ENCODE measurements around the gene SRGAP2C. TPM values are rescaled to one million over a fixed set of nuclear protein-coding genes. Genes with fewer than 3 reads are reported as not detected.

The SRGAP2C gene
- total RNA-seq: 18.0 and 32.5 TPM in 2 replicates

DNA sequence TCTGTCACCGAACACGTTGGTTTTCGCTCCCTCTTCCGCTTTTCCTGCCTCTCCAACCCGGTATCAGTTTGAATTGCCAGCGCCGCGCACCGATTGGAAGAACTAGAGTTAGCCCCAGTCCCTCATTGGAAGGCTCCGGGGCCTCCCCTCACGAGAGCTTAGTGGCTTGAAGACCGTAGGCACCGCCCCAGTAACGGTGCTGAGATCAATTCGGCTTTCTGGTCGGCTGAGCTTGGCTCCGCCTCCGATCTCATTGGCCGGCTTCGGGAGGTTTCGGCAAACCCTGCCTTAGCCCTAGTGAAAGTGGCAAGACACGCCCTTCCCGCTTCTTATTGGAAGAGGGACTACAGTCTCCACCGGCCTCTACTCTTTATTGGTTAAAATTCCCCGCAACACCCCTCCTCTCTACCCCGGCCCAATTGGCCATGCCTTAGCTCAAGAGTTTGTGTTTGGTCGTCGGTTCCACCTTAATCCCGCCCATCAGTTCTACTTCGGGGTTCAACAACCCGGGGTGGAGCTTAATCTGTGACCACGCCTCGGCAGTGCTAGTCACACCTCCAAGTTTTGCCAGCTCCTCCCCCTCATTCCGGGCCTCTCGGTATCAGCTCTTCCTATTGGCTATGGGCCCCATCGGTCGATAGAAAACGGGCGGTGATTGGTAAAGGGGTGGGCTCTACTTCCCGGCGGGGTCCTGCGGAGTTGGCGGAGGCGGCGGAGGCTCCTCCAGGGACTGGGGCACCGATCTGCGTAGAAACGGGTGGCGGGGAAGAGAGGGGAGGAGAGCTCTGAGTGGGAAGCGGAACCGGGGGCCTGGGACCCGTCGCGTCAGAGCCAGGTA lies at the start of gene SRGAP2C, which contains the start of gene FAM72B:
Gene SRGAP2C, plus strand, starts transcription at position 686 of the 838 bp plus-strand sequence. CDS start 2,472 bp downstream, outside the sequence.
Gene FAM72B, minus strand, starts transcription at position 51 of the 838 bp plus-strand sequence. CDS start 851 bp downstream, outside the sequence.

Small RNA genes within 50 kb of the gene (small RNA-seq; reads per million reads assigned to genes)
- gene AC243994.1: not detected

Other genes with a start within 250 kb of the SRGAP2C start
- 0.91 and 2.1 TPM in 2 replicates for gene FAM72B, start 635 bp upstream of the SRGAP2C start, total RNA-seq

Data from articular chondrocyte of knee joint (primary cell).